NB4 (cell line): Measurements from ENCODE around the gene HS3ST3A1.

Experiments
- MYC ChIP-seq: IDR thresholded peaks from 2 replicates; pipeline ENCODE4 v1.6.1; 2011; ENCODE audit warnings: low read depth, low read length
- TF ChIP-seq, protein P1 (sequence below): IDR thresholded peaks from one replicate; pipeline ENCODE4 v1.5.1; 2012; ENCODE audit warnings: low read depth, low read length

DNA sequence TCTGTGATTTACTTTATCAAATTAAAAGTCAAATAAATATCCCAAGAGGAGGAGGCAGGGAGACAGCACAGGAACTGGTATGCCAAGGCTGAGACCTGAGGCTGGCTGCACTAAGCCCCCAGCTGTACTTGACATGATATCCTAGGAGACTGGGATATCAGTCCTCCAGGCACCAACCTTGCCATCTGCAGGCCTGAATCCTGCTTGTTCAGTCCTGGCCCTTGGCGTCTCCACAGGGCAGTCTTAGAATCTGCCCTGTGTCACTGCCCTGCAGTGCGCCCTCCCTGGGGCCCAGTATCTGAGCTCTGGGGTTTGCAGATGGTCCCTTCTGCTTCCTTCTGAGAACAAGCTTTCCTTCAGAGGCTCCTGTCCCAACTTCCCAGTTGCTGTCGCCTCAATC is 75.9 kb downstream of the HS3ST3A1 start:
- TF ChIP-seq, protein P1, sequence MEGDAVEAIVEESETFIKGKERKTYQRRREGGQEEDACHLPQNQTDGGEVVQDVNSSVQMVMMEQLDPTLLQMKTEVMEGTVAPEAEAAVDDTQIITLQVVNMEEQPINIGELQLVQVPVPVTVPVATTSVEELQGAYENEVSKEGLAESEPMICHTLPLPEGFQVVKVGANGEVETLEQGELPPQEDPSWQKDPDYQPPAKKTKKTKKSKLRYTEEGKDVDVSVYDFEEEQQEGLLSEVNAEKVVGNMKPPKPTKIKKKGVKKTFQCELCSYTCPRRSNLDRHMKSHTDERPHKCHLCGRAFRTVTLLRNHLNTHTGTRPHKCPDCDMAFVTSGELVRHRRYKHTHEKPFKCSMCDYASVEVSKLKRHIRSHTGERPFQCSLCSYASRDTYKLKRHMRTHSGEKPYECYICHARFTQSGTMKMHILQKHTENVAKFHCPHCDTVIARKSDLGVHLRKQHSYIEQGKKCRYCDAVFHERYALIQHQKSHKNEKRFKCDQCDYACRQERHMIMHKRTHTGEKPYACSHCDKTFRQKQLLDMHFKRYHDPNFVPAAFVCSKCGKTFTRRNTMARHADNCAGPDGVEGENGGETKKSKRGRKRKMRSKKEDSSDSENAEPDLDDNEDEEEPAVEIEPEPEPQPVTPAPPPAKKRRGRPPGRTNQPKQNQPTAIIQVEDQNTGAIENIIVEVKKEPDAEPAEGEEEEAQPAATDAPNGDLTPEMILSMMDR = no peak
- TF ChIP-seq MYC = no peak
